ENCODE results near the gene CDC42SE2. TPM values are rescaled to one million over a fixed set of nuclear protein-coding genes. Genes with fewer than 3 reads are reported as not detected.
"Not testable (repeated sequence)": the region's sequence is repeated elsewhere in the genome, so short reads cannot be mapped to it uniquely, and the experiment has no call there.

Gene CDC42SE2
- total RNA-seq, 1 experiment from 2014 or later: 39.6 TPM

DNA sequence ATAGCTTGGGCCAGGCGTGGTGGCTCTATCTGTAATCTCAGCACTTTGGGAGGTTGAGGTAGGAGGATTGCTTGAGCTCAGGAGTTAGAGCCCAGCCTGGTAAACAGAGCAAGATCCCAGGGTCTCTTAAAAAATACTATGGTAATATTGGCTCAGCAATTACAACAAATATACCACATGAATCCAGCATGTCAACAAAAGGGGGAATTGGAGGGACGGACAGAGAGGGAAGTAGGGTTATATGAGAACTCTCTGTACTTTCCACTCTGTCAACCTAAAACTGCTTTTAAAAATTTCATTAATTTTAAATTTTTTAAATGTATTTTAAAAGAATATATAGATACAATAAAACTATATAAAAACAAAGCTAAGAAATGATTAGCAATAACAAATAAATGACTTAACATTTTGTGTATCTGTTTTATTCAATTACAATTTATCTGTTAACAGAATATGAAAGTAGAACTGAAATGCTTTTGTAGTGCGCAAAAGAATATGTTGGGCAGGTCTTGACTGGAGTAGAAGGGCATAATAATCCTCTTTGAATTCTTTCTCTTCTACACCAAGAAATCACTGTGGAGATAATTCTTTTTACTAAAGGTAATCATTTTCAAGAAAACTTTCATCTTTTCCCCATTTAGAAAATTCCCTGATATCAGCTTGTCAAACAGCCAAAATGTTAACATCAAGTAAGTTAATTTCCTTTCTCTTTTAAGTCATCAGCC, 12.9 kb upstream of the CDC42SE2 start:
- no peak for DNase-seq (ENCODE audit: low read depth)

DNA sequence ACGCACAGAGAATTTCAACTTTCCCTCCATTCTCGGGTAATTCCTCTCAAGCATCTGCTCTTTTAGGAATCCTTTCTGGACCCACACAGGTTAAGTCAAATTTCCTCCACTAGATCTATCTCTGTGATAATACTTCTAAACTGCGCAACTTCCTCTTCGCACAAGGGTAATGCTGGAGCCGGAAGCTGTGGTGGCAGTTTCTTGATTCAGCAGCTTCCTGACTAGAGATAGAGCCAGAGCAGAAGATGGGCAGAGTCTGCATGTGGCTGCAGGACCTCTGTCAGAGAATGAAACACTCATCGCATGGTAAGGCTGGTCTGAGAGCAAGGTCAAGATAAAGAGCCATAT, 11.1 kb upstream of the CDC42SE2 start:
- no peak for DNase-seq (ENCODE audit: low read depth)

DNA sequence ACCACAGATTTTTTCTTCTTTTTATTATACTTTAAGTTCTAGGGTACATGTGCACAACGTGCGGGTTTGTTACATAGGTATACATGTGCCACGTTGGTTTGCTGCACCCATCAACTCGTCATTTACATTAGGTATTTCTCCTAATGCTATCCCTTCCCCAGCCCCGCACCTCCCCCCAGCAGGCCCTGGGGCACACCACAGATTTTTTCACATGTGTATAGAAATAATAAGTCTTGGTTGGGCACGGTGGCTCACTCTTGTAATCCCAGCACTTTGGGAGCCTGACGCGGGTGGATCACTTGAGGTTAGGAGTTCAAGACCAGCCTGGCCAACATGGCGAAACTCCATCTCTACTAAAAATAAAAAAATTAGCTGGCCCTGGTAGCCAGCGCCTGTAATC, 9.8 kb upstream of the CDC42SE2 start:
- DNase-seq (ENCODE audit: low read depth): not testable (repeated sequence)

DNA sequence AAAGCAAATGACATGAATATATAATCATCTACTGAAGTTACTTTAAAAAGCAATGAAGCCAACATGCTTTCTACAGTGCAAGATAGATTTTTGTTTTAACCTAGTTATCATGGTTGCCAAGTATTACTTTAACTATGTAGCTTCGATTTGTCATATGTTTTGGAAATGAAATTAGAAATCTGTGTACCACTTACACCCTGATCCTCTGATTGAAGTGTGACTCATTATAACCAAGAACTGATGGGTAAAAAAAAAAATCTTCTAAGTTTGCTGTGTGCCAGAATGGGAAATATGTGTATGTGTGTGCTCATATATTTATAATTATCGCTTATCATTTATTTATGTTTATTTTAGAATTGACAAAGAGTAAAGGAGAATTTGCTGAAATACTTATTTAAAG, 9.1 kb upstream of the CDC42SE2 start:
- no peak for DNase-seq (ENCODE audit: low read depth)

DNA sequence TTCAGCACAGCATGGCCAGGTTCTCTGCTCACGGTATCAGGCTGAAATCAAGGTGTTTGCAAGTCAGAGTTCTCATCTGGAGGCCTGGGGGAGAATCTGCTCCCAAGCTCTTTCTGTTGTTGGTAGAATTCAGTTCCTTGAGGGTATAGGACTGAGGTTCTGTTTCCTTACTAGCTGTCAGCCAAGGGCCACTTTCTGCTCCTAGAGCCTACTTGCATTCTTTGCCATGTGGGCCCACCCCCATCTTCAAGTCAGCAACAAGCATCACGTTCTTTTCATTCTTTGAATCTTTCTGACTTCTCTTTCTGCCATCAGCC, 7.4 kb upstream of the CDC42SE2 start:
- DNase-seq (ENCODE audit: low read depth): no peak

DNA sequence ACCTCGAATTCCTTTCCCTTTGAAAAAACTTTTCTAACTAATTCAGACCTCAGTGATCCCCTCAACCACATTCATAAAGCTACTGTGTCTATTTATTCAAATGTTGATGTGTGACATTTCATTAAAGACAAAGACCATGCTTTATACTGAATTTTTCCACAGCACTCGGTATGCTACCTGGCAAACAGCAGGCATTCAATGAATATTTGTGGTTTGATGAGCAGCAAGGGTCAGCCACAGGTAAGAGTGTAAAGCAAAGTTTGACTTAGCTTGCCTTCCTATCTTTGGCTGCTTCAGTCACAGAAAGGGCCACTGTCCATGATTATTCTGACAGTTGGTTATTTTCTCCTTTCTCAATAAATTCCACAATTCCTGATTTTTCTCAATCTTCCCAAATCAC, 5.1 kb upstream of the CDC42SE2 start:
- DNase-seq (ENCODE audit: low read depth): no peak

DNA sequence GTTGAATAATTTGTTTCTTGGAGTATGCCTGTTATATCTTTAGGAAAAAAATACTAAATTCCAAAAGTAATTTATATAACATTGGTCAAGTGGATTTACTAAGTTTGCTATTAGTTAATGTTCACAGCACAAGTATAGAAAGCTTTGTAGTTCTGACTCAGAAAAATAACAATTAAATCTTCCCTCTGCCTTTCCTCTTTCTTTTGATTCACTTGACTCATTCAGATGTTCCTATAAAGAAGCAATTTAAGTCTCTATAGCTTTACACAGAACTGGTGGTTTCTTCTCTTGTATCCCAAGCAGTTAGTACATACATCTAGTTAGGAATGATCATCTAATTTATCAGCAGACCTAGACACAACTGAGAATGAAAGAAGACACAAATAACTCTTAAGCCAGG, 4.5 kb upstream of the CDC42SE2 start:
- no peak for DNase-seq (ENCODE audit: low read depth)

DNA sequence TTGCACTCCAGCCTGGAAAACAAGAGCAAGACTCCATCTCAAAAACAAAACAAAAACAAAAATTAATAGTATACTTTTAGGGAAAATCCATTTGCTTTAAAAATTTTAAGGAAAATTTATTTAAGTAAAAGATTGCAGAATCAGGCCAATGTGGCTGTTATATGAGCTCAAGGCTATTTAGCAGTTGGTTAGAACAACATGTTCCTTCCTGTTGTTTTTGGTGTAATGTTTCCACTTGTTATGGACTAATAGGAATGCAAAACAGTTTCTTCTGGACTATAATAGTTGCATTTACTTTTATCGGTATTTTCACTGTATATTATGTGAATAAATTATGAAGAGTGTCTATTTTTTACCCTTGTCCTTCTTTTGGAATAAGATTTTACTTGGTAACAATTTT, 3.0 kb upstream of the CDC42SE2 start:
- no peak for DNase-seq (ENCODE audit: low read depth)

DNA sequence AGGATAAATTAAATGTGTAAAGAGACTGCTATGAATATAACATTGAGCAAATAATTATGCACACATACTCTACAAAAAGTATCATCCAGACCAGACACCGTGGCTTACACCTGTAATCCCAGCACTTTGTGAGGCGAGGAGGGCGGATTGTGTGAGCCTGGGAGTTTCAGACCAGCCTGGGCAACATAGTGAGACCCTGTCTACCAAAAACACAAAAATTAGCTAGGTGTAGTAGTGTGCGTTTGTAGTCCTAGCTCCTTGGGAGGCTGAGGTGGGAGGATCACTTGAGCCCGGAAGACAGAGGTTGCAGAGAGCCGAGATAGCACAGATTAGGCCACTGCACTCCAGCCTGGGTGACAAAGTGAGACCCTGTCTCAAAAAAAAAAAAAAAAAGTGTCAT, 2.4 kb upstream of the CDC42SE2 start:
- no peak for DNase-seq (ENCODE audit: low read depth)

DNA sequence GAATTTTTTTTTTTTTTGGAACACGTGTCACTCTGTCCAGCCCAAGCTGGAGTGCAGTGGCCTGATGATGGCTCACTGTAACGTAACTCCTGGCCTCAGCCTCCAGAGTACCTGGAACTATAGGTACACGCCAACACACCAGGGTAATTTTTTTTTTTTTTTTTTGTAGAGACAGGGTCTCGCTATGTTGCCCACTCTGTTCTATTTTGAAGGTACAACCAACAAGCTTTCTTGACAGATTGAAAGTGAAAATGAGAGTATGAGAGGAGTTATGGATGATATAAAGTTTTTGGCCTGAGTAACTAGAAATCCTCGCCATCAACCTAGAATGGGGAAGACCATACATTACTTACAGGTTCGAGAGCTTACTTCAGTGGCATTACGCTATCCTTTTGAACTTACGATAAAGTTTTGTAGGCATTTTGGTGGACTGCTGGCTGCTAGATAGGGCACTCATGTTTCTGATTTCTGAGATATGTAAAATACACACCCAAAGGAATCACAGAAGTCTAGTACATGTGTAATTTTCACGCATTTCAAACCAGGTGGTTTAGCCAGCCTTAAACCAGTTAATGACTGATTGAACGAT, 806 bp upstream of the CDC42SE2 start:
- DNase-seq (ENCODE audit: low read depth): peak; percentile 9

DNA sequence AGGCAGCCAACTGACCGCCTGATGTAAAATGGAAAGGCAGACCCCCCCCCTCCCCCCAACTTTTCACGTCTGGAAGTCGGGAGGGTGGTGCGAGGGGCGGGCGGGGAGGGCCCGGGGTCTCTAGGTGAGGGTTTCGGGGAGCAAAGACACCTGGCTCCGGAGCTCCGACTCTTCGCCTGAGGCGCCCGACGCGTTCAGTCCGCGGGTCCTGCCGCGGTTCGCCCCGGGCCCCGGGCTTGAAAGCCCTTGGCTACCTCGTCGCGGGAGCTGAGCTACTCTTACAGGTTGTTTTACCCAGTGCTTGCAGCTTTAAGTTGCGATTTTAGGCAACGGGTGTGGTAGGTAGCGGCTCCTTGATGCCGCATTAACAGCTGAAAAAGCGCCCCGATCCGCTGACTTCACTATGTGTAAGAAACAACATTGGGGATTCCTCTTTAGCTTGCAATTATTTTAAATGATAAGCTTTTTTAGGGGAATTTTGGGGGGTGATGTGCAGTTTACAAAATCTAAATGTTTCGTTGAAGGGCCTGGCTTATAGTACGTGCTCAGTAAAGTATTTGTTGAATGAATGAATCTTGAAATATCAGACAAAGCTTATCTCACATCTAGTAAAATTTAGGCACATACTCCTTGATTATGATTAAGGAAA, 722 bp downstream of the CDC42SE2 start:
- DNase-seq (ENCODE audit: low read depth): peak; percentile 52

DNA sequence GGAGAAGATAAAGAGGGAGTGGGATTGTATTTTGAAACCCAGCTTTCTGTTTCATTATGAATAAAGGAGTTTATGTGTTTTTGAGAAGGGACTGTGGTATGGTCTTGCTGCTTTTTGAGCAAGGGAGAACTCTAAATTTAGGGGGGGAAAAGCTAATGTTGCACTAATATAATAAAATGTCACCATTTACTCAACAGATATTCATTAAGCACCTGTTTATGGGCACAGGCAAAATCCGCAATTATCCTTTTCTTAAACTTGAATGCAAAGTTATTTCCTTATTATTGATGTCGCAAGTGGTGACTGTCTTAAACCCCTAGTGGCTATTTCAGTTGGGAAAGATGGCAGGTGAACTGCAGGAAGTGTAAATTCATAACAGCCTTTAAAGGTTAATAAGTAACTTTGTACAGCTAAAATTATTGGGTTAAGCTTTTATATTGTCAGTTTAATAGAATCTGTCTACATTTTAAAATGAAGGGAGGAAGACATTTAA, 1.5 kb downstream of the CDC42SE2 start:
- DNase-seq (ENCODE audit: low read depth): peak; percentile 19

DNA sequence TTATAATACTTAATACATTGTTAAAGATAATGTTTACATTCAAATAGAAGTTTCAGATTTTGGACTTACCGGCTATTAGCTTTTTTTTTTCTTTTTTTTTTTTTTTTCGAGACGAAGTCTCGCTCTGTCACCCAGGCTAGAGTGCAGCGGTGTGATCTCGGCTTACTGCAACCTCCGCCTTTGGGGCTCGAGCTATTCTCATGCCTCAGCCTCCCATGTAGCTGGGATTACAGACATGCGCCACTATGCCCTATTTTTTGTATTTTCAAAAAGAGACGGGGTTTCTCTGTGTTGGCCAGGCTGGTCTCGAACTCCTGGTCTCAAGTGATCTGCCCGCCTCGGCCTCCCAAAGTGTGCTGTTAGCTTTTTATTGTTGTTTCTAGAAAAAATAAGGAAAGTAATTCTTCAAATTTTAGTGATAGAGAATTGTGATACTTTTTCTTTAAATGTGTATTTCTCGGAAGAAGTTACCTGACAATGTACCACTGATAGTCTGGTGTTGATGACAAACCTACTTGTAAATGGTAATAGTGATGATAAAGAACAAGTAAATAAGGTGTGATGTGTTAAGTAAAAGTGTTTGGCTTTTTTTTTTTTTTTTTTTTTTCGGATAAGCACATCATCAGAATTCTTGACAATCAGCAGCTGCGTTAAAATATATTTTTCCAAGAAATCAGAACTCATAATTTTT, 2.7 kb downstream of the CDC42SE2 start:
- DNase-seq (ENCODE audit: low read depth): no peak

DNA sequence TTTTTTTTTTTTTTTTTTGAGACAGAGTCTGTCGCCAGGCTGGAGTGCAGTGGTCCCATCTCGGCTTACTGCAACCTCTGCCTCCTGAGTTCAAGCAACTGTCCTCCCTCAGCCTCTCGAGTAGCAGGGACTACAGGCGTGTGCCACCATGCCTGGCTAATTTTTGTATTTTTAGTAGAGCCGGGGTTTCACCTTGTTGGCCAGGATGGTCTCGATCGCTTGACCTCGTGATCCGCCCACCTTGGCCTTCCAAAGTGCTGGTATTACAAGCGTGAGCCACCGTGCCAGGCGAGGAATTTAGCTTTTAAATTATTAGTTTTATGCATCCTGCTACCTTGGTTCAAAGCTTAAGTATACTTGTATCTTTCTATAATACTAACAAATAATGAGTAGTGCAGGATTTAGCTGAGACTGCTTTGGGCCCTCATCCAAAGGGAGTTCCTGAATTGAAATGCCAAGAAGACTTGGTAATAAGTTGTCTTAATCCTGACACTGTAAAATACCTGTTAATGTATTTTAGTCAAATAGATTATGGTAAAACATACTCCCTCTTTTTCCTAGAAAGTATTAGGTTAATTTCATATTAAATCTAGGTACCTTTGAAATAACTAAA, 5.0 kb downstream of the CDC42SE2 start:
- no peak for DNase-seq (ENCODE audit: low read depth)

DNA sequence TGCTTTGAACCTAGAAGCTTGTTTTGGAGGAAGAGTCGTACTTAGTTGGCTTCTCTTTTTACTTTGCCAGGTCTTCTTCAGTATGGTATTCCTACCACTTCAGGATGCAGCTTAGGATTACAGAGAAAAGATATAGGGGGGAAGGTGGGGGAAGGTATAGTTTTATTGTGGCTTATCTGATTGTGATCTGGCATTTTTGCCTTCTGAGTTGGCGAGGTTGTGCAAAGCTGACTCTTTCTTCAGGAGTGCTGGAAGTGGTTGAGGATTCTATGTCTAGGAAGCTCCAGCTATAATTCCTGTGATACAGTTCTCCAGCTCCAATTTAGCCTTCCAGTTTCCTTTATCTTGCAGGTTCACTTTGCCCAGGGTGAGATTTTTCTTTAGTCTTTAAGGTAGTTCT, 7.0 kb downstream of the CDC42SE2 start:
- DNase-seq (ENCODE audit: low read depth): peak; percentile 33

DNA sequence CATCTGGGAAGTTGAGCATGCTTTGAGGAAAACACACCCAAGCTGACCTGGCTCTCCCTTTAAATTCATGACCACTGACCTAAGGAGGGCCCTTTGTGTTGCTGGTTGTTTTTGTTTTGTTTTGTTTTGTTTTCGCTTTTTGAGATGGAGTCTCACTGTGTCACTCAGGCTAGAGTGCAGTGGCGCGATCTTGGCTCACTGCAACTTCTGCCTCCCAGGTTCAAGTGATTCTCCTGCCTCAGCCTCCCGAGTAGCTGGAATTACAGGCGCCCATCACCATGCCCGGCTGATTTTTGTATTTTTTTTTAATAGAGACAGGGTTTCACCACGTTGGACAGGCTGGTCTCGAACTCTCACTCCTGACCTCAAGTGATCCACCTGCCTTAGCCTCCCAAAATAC, 8.0 kb downstream of the CDC42SE2 start:
- DNase-seq (ENCODE audit: low read depth): not testable (repeated sequence)

DNA sequence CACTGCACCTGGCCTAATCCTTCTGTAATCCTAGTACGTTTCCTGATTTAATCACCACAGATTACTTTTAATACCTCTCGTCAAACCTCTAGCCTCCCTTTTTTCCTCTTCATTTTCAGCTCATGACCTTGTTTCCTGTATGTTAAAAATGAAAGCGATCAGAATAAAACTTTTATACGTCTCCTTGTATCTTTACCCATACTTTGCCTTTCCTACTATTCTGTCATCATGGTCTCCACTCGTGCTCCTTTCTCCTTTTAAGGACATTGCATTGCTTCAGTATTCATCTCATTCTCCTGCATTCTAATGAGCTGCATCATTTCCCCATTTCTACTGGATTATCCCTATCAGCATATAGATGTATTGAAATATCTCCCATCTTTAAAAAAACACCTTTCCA, 8.5 kb downstream of the CDC42SE2 start:
- DNase-seq (ENCODE audit: low read depth): no peak

DNA sequence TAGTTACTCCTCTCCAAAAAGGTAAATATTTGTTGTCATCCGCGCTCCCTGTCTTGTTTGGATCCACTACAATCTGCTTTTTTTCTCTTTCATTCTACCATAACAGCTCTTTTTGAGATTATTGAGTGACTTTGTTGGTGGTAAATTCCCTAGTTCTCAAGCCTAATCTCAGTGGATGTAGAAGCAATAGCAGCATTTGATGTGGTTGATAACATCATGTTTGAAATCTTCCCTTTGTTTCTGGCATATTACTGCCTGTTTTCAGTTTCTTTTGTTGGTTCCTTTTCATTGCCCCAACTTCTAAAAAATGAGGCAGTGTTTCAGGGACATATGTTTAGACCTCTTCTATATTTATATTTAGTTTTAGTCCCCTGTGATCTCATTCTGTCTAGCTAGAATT, 8.9 kb downstream of the CDC42SE2 start:
- DNase-seq (ENCODE audit: low read depth): no peak

DNA sequence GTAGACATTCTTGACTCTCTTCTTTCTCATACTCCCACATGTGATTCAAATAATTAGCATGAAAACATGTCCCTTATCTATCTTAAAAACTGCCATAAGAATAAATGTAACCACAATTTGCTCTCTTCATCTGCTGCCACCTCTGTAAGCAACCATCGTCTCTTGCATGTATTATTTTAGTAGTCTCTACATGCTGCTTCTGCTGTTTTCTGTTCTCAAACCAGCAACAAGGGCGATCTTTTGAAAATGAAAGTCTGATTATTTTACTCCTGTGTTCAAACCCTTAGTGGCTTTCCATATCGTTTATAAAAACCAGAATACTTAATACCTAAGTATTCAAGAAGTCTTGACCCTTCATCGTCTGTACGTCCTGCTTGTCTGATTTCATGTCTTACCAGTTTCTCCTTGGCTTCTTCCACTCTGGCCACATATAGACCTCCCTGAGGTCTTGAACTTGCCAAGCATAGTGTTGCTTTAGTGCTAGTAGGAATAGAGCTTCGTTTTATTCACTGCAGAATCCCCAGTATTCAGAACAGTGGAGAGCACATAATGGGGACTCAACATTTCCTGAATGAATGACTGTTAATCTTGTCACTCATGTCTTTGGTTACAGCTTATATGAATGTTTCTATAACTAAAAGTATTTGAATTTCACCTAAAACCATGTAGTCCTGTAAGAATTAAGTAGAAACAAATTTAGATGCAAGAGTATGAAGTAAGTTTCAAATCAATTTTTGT, 10.6 kb downstream of the CDC42SE2 start:
- no peak for DNase-seq (ENCODE audit: low read depth)

DNA sequence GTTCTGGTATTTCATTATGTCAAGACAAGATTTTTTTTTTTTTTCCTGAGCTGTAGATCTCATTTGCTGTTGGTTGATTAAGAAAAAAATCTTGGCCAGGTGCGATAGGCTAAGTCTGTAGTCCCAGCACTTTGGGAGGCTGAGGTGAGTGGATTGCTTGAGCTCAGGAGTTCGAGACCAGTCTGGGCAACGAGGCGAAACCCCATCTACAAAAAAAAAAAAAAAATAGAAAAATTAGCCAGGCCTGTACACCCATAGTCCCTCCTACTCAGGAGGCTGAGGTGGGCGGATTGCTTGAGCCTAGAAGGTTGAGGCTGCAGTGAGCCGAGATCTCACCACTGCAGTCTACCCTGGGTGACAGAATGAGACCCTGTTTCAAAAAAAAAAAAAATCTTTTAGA, 12.2 kb downstream of the CDC42SE2 start:
- DNase-seq (ENCODE audit: low read depth): no peak

DNA sequence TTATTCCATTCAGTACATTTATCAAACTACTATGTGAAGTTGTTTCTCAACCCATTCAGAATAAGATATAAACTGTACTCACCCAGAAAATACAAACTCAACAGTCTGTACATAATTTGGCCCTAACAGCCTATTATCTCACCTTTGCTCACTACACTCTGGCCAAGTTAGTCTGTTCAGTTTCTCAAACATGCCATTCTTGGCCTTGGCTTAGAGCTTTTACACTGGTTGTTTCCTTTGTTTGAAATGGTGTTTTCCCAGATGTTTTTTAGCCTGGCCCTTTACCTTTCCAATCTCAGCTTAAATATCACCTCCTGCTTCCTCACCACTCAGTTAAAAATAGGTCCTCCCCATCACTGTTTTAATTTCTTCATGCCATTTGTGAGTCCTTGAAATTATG, 13.6 kb downstream of the CDC42SE2 start:
- no peak for DNase-seq (ENCODE audit: low read depth)

Measured in Daoy (cell line).